ENCODE results near the gene APAF1. TPM values are rescaled to one million over a fixed set of nuclear protein-coding genes. Genes with fewer than 3 reads are reported as not detected.
A peak's percentile ranks its signal among the peaks of the same experiment; 100 is the strongest.

APAF1 gene
- total and polyA plus RNA-seq, 9 of the 15 experiments (the other 6 are each of a cell fraction or from before 2014, with no cell fraction given), result 5.1 to 15.7 (median 9.9) TPM

DNA sequence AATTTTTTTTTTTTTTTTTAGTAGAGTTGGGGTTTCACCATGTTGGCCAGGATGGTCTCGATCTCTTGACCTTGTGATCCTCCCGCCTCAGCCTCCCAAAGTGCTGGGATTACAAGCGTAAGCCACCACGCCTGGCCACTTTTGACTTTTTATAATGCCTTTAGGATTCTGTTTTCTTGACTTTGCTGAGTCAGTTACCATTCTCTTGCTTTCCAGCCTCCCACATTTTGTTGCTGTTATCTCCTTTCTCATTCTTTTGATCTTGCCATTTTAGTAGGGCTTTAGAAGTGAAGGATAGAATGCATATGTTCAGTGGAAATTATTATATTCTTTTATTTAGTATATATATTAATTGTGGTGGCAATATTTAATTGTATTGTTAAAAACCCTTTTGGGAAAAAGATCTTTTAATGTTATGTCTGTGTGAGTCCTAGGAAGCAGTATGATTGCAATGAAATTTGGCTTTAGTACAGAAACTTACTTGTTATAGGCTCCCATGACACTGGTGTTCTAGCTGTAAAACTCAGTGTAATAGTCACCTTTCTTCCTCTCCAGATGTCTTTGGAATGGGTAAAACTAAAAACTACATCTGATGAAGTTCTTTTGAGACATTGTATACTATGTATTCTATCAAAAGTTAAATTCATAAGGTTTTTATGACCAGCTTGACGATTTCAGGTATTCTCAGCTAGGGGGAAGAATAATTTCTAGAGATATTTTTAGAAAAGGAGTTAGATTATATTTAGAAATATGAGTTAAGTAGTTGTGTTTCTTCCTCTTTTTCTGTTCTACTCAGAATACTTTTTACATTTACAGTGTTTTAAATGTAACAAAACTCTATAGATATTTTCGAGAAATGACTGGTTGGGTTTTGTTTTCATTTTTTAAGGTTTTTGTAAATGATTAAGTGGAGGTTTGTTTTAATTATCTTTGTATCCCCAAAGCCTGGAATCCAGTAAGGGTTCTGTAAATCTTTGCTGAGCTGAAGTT lies 74.7 kb downstream of the APAF1 start:
- FAIRE-seq, result no peak
- Histone ChIP-seq H2AFZ (ENCODE audit: low read depth, low read length) (peak overlapping the region; percentile 51), H3K9ac (ENCODE audit: insufficient read depth in 1 of 2, low read depth in 2 of 2, low read length in 2 of 2) (no peak overlapping the region; a peak in 1 of 4 replicates), H3K27ac (ENCODE audit: extremely low read depth, low read depth, low read length) (peak overlapping the region; percentile 40; the same call in 1 of the 3 replicates), H3K36me3 (ENCODE audit: control insufficient read depth, insufficient read depth, low read length) (peaks cover 5% of the 10 kb centered on the region; the same call in 2 of the 3 replicates), H3K4me1 (replicated peaks in 1 of 2; ENCODE audit: control insufficient read depth in 2 of 2, insufficient read depth in 2 of 2, low read length in 2 of 2) (peaks cover 3 to 5% of the 10 kb centered on the region in 2 experiments; a peak in 2 of 5 replicates), H4K20me1 (replicated peaks; ENCODE audit: control insufficient read depth, insufficient read depth, low read length) (no peaks in the 10 kb centered on the region), H3K27me3 (ENCODE audit: control insufficient read depth in 2 of 2, insufficient read depth in 2 of 2, low read length in 2 of 2) (no peaks in the 10 kb centered on the region), H3K9me3 (replicated peaks; ENCODE audit: control insufficient read depth, insufficient read depth, low read depth, low read length) (no peaks in the 10 kb centered on the region), H3K79me2 (ENCODE audit: control insufficient read depth, insufficient read depth, low read length) (no peaks in the 10 kb centered on the region), H3K4me2 (ENCODE audit: insufficient read depth, low read length) (no peak overlapping the region), H3K4me3 (no peak overlapping the region), H3K9me1 (ENCODE audit: control insufficient read depth, insufficient read depth, low read length) (no peaks in the 10 kb centered on the region)
- CTCF ChIA-PET (ENCODE audit: low intra/inter-chr PET ratio), result no interaction called here
- DNase-seq (ENCODE audit: extremely low read depth in 1 of 4, low spot score in 3 of 4), result peak in 2 of 4 experiments; percentile 27 to 34
- no TSS peak for BruUV-seq (replicated peaks)
- TF ChIP-seq NCOR1 (IDR thresholded peaks at IDR 0.05) (no peak), KDM5B (IDR thresholded peaks at IDR 0.05; ENCODE audit: insufficient replicate concordance, low read depth, low read length) (no peak), ARID1B (IDR thresholded peaks at IDR 0.05) (peak; percentile 32; the same call in 1 of the 2 replicates), MAFG (tag; conservative IDR thresholded peaks at IDR 0.05) (peak; percentile 77), EHMT2 (IDR thresholded peaks at IDR 0.05) (peak; percentile 47; the same call in 1 of the 2 replicates), MAFF (IDR thresholded peaks at IDR 0.05; ENCODE audit: low read length) (peak; percentile 59), C11orf30 (IDR thresholded peaks at IDR 0.05; ENCODE audit: low read depth) (peak; percentile 91), SMARCA4 (IDR thresholded peaks at IDR 0.05) (peak; percentile 65; the same call in 1 of the 2 replicates), NFE2 (IDR thresholded peaks at IDR 0.05; ENCODE audit: low read depth) (peak; percentile 68), FOXK2 (conservative IDR thresholded peaks at IDR 0.05 in 1 of 2, IDR thresholded peaks at IDR 0.05 in 1 of 2; ENCODE audit: low read depth in 2 of 2) (no peak), ZNF316 (IDR thresholded peaks at IDR 0.05) (peak; percentile 95), TBP (optimal IDR thresholded peaks at IDR 0.05; ENCODE audit: low read depth, low read length) (peak; percentile 31), TOE1 (IDR thresholded peaks at IDR 0.05; ENCODE audit: borderline replicate concordance) (no peak), TOE1 (CRISPR knock-in tag; IDR thresholded peaks at IDR 0.05; ENCODE audit: borderline replicate concordance, low read depth) (no peak), MAFK (IDR thresholded peaks at IDR 0.05; ENCODE audit: low read length) (peak; percentile 55; the same call in 1 of the 2 replicates), SMARCC2 (IDR thresholded peaks at IDR 0.05; ENCODE audit: low read depth) (0 out of 2 replicates have a peak, but pooled peaks have one; percentile 21)
- WGBS (ENCODE audit: insufficient coverage, low coverage, missing lambda C conversion rate), result 50% methylated on average over 5 of the region's 6 CpGs
- in situ Hi-C loops (cut with MboI) (no loop called here), intact Hi-C loops (cut with micrococcal nuclease) (no loop called here)
- peak; percentile 70 for ATAC-seq
- POLR2A ChIA-PET, result interaction anchor here (1.8 kb wide), 1 partner anchor 10 kb away, joined by 7 read pairs; no protein-coding TSS in a partner anchor

Measured in K562 (cell line).